AG04449 (cell line): ENCODE results near the gene D2HGDH.
"Not testable (repeated sequence)": the region's sequence is repeated elsewhere in the genome, so short reads cannot be mapped to it uniquely, and the experiment has no call there.

Source experiments
- CTCF ChIA-PET: fragments of 350-600 bp; formaldehyde crosslinking; extraction: SDS; loops from one replicate; lab custom pipeline; 2021; ENCODE audit warnings: antibody characterized with exemption; lab: Yijun Ruan, JAX
- POLR2A ChIA-PET: fragments of 400-600, 350-600 bp; formaldehyde crosslinking; extraction: SDS; loops from one replicate; lab custom pipeline; 2020; ENCODE audit warnings: antibody characterized with exemption, inconsistent platforms; lab: Yijun Ruan, JAX
- DNase-seq: peaks from one replicate; pipeline ENCODE4 v3.0.0-alpha.2; 2010; ENCODE audit warnings: low read depth, low spot score
- H3K4me3 ChIP-seq: 2 replicates; pipeline ENCODE4 v1.5.1; 2011; ENCODE audit warnings: low read depth, mild to moderate bottlenecking, control low read depth, low read length
- CTCF ChIP-seq: IDR thresholded peaks from one replicate; pipeline ENCODE4 v1.5.1; 2011; ENCODE audit warnings: mild to moderate bottlenecking, moderate library complexity, low read length, control low read depth, inconsistent platforms; ENCODE audit not compliant: insufficient read depth; ENCODE audit errors: missing control alignments

D2HGDH gene

GRCh38 chr2:241752689-241753276, 18.4 kb downstream of the D2HGDH start:
- no peak overlapping the region for H3K4me3 ChIP-seq
- POLR2A ChIA-PET: no interaction called here
- CTCF ChIA-PET: no interaction called here
- no peak for TF ChIP-seq CTCF
- no peak for DNase-seq

GRCh38 chr2:241753493-241753892, 19.1 kb downstream of the D2HGDH start:
- CTCF ChIA-PET: no interaction called here
- POLR2A ChIA-PET: no interaction called here

GRCh38 chr2:241754042-241754441, 19.6 kb downstream of the D2HGDH start:
- POLR2A ChIA-PET: no interaction called here
- no peak for TF ChIP-seq CTCF
- H3K4me3 ChIP-seq: no peak overlapping the region
- CTCF ChIA-PET: no interaction called here
- DNase-seq: no peak

More at GRCh38 chr2:241753493-241753892, 19.1 kb downstream of the D2HGDH start:
- no peak overlapping the region for H3K4me3 ChIP-seq
- TF ChIP-seq CTCF: no peak
- no peak for DNase-seq

GRCh38 chr2:241755166-241755565, 20.7 kb downstream of the D2HGDH start:
- CTCF ChIA-PET: no interaction called here
- DNase-seq: no peak
- H3K4me3 ChIP-seq: no peak overlapping the region

GRCh38 chr2:241755777-241756176, 21.3 kb downstream of the D2HGDH start:
- DNase-seq: no peak
- ChIA-PET POLR2A (no interaction called here), CTCF (no interaction called here)
- H3K4me3 ChIP-seq: no peak overlapping the region
- TF ChIP-seq CTCF: no peak

More at GRCh38 chr2:241755166-241755565, 20.7 kb downstream of the D2HGDH start:
- TF ChIP-seq CTCF: no peak
- POLR2A ChIA-PET: no interaction called here

- ChIA-PET CTCF (interaction anchor here (1.0 kb wide), 1 partner anchor 85 kb away, joined by 3 read pairs; no protein-coding TSS in a partner anchor), POLR2A (no interaction called here)
- no peak for DNase-seq
- no peak overlapping the region for H3K4me3 ChIP-seq
- no peak for TF ChIP-seq CTCF
Measured at GRCh38 chr2:241759067-241759807, 24.8 kb downstream of the D2HGDH start.

- DNase-seq, CTCF ChIA-PET, H3K4me3 ChIP-seq, POLR2A ChIA-PET: not testable (repeated sequence)
Measured at GRCh38 chr2:241759893-241760292, 25.5 kb downstream of the D2HGDH start.
